HepG2 (cell line): ENCODE data around the gene PDP2. TPM values are rescaled to one million over a fixed set of nuclear protein-coding genes. Genes with fewer than 3 reads are reported as not detected.

Source experiments
- ATF7-NPFF ChIP-seq: sonication (generic); formaldehyde crosslinking; IDR thresholded peaks from 2 replicates; pipeline ENCODE4 v1.8.1; 2023; ENCODE audit warnings: mild to moderate bottlenecking, low read depth, missing genetic modification reagents, moderate library complexity
- NFAT5 ChIP-seq: sonication (generic); formaldehyde crosslinking; IDR thresholded peaks from 2 replicates; pipeline ENCODE4 v1.4.0; 2020; ENCODE audit warnings: missing genetic modification reagents
- PAX8 ChIP-seq: sonication (generic); formaldehyde crosslinking; IDR thresholded peaks from 2 replicates; pipeline ENCODE4 v1.8.0; 2022; ENCODE audit warnings: mild to moderate bottlenecking, missing genetic modification reagents, borderline replicate concordance
- SALL2 ChIP-seq: sonication (generic); formaldehyde crosslinking; IDR thresholded peaks from 2 replicates; pipeline ENCODE4 v1.8.1; 2023; ENCODE audit warnings: mild to moderate bottlenecking, missing genetic modification reagents, inconsistent platforms
- SIN3A ChIP-seq: IDR thresholded peaks from 2 replicates; pipeline ENCODE4 v1.6.1; 2011; ENCODE audit warnings: low read depth, mild to moderate bottlenecking, control low read depth, low read length, borderline replicate concordance
- STAG1 ChIP-seq: sonication (generic); formaldehyde crosslinking; IDR thresholded peaks from 2 replicates; pipeline ENCODE4 v1.4.0; 2020; ENCODE audit warnings: missing genetic modification reagents
- TOPORS ChIP-seq: sonication (generic); formaldehyde crosslinking; IDR thresholded peaks from 2 replicates; pipeline ENCODE4 v1.8.0; 2023; ENCODE audit warnings: mild to moderate bottlenecking, missing genetic modification reagents
- ZBTB34 ChIP-seq: sonication (generic); formaldehyde crosslinking; IDR thresholded peaks from 2 replicates; pipeline ENCODE4 v1.8.0; 2022; ENCODE audit warnings: mild to moderate bottlenecking, missing genetic modification reagents
- ZBTB43 ChIP-seq: sonication (generic); formaldehyde crosslinking; conservative IDR thresholded peaks from 2 replicates; pipeline ENCODE4 v1.4.0; 2020; ENCODE audit warnings: missing genetic modification reagents
- ZFAT ChIP-seq: sonication (generic); formaldehyde crosslinking; conservative IDR thresholded peaks from 2 replicates; pipeline ENCODE4 v1.8.1; 2023; ENCODE audit warnings: missing genetic modification reagents, inconsistent platforms
- ZNF234 ChIP-seq: sonication (generic); formaldehyde crosslinking; conservative IDR thresholded peaks from 2 replicates; pipeline ENCODE4 v1.5.1; 2020; ENCODE audit warnings: mild to moderate bottlenecking, missing genetic modification reagents
- ZNF333 ChIP-seq: sonication (generic); formaldehyde crosslinking; IDR thresholded peaks from 2 replicates; pipeline ENCODE4 v1.4.0; 2020; ENCODE audit warnings: mild to moderate bottlenecking, missing genetic modification reagents, borderline replicate concordance
- ZNF776 ChIP-seq: sonication (generic); formaldehyde crosslinking; IDR thresholded peaks from 2 replicates; pipeline ENCODE4 v1.4.0; 2020; ENCODE audit warnings: mild to moderate bottlenecking, missing genetic modification reagents
- ZXDC ChIP-seq: sonication (generic); formaldehyde crosslinking; IDR thresholded peaks from 2 replicates; pipeline ENCODE4 v1.5.0; 2020; ENCODE audit warnings: mild to moderate bottlenecking, missing genetic modification reagents
- polyA plus RNA-seq, 8 experiments: library from polyadenylated mRNA; depleted of rRNA in 3 of 8; stranded (reverse) in 7 of 8; unstranded in 1 of 8; fragments of >200 nt; fragmentation: Illumina TruSeq in 4 of 8; extraction: Trizol in 4 of 8; gene quantifications; 2 replicates each; pipeline versions ENCODE4 v1.2.1 to v1.2.3, GENCODE V29; 2011 to 2016; ENCODE audit warnings: low read depth in 4 of 8, missing spikeins in 1 of 8, mixed read lengths in 1 of 8; ENCODE audit not compliant: insufficient read depth in 1 of 8
- total RNA-seq, 5 experiments: library from RNA; depleted of rRNA; stranded (reverse); fragments of >200 nt; fragmentation: Illumina TruSeq; extraction: Trizol; gene quantifications; 2 replicates each; pipeline ENCODE4 v1.2.3, GENCODE V29; 2016; ENCODE audit warnings: low read depth in 1 of 5

Gene PDP2
- total and polyA plus RNA-seq, 2 of the 13 experiments (the other 11 are each of a cell fraction or from before 2014, with no cell fraction given) = 12.8 to 15.8 TPM

- TF ChIP-seq ZNF234 (CRISPR knock-in tag) (no peak), ATF7-NPFF (CRISPR knock-in tag) (peak; percentile 86), ZXDC (CRISPR knock-in tag) (0 out of 2 replicates have a peak, but pooled peaks have one; percentile 21), STAG1 (CRISPR knock-in tag) (no peak), TOPORS (CRISPR knock-in tag) (peak; percentile 92), NFAT5 (CRISPR knock-in tag) (0 out of 2 replicates have a peak, but pooled peaks have one; percentile 20), ZBTB34 (CRISPR knock-in tag) (peak; percentile 64; the same call in 1 of the 2 replicates), SIN3A (peak; percentile 75; the same call in 1 of the 2 replicates), ZBTB43 (0 out of 2 replicates have a peak, but pooled peaks have one; percentile 47), ZNF776 (peak; percentile 75; the same call in 1 of the 2 replicates), ZFAT (peak; percentile 44; the same call in 1 of the 2 replicates), PAX8 (no peak), SALL2 (CRISPR knock-in tag) (peak; percentile 88; the same call in 1 of the 2 replicates), ZNF333 (CRISPR knock-in tag) (peak; percentile 71; the same call in 1 of the 2 replicates)
Observed at GRCh38 chr16:66935314-66936011, 55.1 kb downstream of the PDP2 start, which contains the start of gene CES2 (continued).
